ENCODE data around the gene XYLT1. TPM values are rescaled to one million over a fixed set of nuclear protein-coding genes. Genes with fewer than 3 reads are reported as not detected.

Gene XYLT1
- polyA plus RNA-seq, 1 of the 3 experiments (the other 2 are of a cell fraction): 17.6 TPM

GRCh38 chr16:17444658-17445057 is 26.1 kb downstream of the XYLT1 start:
- ChIA-PET POLR2A (no interaction called here), CTCF (interaction anchor here (1.1 to 1.3 kb wide), 2 partner anchors 10 to 11 kb away, joined by 3 to 5 read pairs; no protein-coding TSS in a partner anchor)
- peaks cover 46% of the 10 kb centered on the region for H3F3A ChIP-seq (replicated peaks; ENCODE audit: insufficient read depth)
- H3K27ac ChIP-seq (ENCODE audit: low read depth in 2 of 2, low read length in 1 of 2): no peak overlapping the region
- H3K4me1 ChIP-seq (ENCODE audit: control insufficient read depth in 1 of 2, insufficient read depth in 2 of 2, low read depth in 1 of 2, low read length in 1 of 2): peaks cover 0 to 15% of the 10 kb centered on the region in 2 experiments; a peak in 1 of 4 replicates
- H3K9me3 ChIP-seq: no peaks in the 10 kb centered on the region
- peaks cover 3 to 60% of the 10 kb centered on the region in 2 experiments for H3K36me3 ChIP-seq (replicated peaks in 1 of 2; ENCODE audit: control insufficient read depth in 1 of 2, insufficient read depth in 2 of 2, low read length in 1 of 2)
- no peak overlapping the region for H3K4me3 ChIP-seq (ENCODE audit: low read depth in 2 of 2, low read length in 1 of 2)
- peaks cover 99% of the 10 kb centered on the region for H4K20me1 ChIP-seq (ENCODE audit: insufficient read depth)
- H3K79me2 ChIP-seq (ENCODE audit: insufficient read depth): peaks cover 99% of the 10 kb centered on the region
- H3K9me2 ChIP-seq: no peaks in the 10 kb centered on the region
- TF ChIP-seq PBX3 (IDR thresholded peaks at IDR 0.05) (no peak), ELF1 (IDR thresholded peaks at IDR 0.05) (no peak), RXRA (IDR thresholded peaks at IDR 0.05; ENCODE audit: borderline replicate concordance, low read depth) (no peak)
- H3K9ac ChIP-seq: no peak overlapping the region
- 95% methylated on average over 1 of the region's 1 CpG for WGBS (ENCODE audit: low lambda C conversion rate)
- no peaks in the 10 kb centered on the region for H3K27me3 ChIP-seq (ENCODE audit: insufficient read depth)
- no peak overlapping the region for H2AFZ ChIP-seq (ENCODE audit: low read depth)
- no peak overlapping the region for H3K4me2 ChIP-seq
- no peak for DNase-seq

- TF ChIP-seq MEF2A (IDR thresholded peaks at IDR 0.05; ENCODE audit: borderline replicate concordance, low read depth): no peak
- no peak for TF ChIP-seq GABPA (IDR thresholded peaks at IDR 0.05; ENCODE audit: low read depth)
- no peak for TF ChIP-seq FOXJ3 (CRISPR knock-in tag; IDR thresholded peaks at IDR 0.05)
- no peak for TF ChIP-seq SIN3A (IDR thresholded peaks at IDR 0.05; ENCODE audit: borderline replicate concordance, low read depth, low read length)
- TF ChIP-seq RXRA (IDR thresholded peaks at IDR 0.05; ENCODE audit: borderline replicate concordance, low read depth): no peak
- TF ChIP-seq ELF1 (IDR thresholded peaks at IDR 0.05): no peak
- no peak for TF ChIP-seq JUND (IDR thresholded peaks at IDR 0.05)
- TF ChIP-seq GATA2 (CRISPR knock-in tag; IDR thresholded peaks at IDR 0.05): no peak
- no peak for TF ChIP-seq SMC3 (IDR thresholded peaks at IDR 0.05; ENCODE audit: low read depth, low read length)
- no peak for TF ChIP-seq USF2 (IDR thresholded peaks at IDR 0.05; ENCODE audit: borderline replicate concordance, low read depth, low read length)
- TF ChIP-seq POLR2AphosphoS5 (IDR thresholded peaks at IDR 0.05; ENCODE audit: low read depth, low read length): no peak
- no peak for TF ChIP-seq IRF3 (IDR thresholded peaks at IDR 0.05; ENCODE audit: low read depth, low read length)
- no peak for TF ChIP-seq EP300 (IDR thresholded peaks at IDR 0.05; ENCODE audit: borderline replicate concordance in 1 of 2, low read depth in 1 of 2, low read length in 1 of 2)
- TF ChIP-seq TEAD4 (IDR thresholded peaks at IDR 0.05; ENCODE audit: borderline replicate concordance, insufficient read depth): no peak
- TF ChIP-seq ZBTB33 (IDR thresholded peaks at IDR 0.05; ENCODE audit: borderline replicate concordance, low read depth): no peak
- no peak for TF ChIP-seq MXI1 (IDR thresholded peaks at IDR 0.05; ENCODE audit: low read depth, low read length)
- TF ChIP-seq FOSL2 (IDR thresholded peaks at IDR 0.05; ENCODE audit: borderline replicate concordance, low read depth): no peak
- TF ChIP-seq TAF1 (IDR thresholded peaks at IDR 0.05; ENCODE audit: borderline replicate concordance, low read depth, low read length): no peak
- TF ChIP-seq YY1 (IDR thresholded peaks at IDR 0.05; ENCODE audit: low read depth): no peak
- TF ChIP-seq FOXM1 (IDR thresholded peaks at IDR 0.05; ENCODE audit: low read depth): no peak
- Histone ChIP-seq H3K4me1 (ENCODE audit: control insufficient read depth in 1 of 2, insufficient read depth in 2 of 2, low read depth in 1 of 2, low read length in 1 of 2) (peaks cover 0 to 3% of the 10 kb centered on the region in 2 experiments; a peak in 1 of 4 replicates), H3K36me3 (replicated peaks in 1 of 2; ENCODE audit: control insufficient read depth in 1 of 2, insufficient read depth in 2 of 2, low read length in 1 of 2) (peaks cover 0 to 54% of the 10 kb centered on the region in 2 experiments), H4K20me1 (ENCODE audit: insufficient read depth) (peaks cover 99% of the 10 kb centered on the region), H3K4me2 (no peak overlapping the region), H3K9me3 (no peaks in the 10 kb centered on the region), H3K27me3 (ENCODE audit: insufficient read depth) (no peaks in the 10 kb centered on the region), H3K9ac (no peak overlapping the region), H3K79me2 (ENCODE audit: insufficient read depth) (peaks cover 100% of the 10 kb centered on the region), H3F3A (replicated peaks; ENCODE audit: insufficient read depth) (peaks cover 42% of the 10 kb centered on the region), H3K9me2 (no peaks in the 10 kb centered on the region), H3K4me3 (ENCODE audit: low read depth in 2 of 2, low read length in 1 of 2) (no peak overlapping the region), H3K27ac (ENCODE audit: low read depth in 2 of 2, low read length in 1 of 2) (no peak overlapping the region), H2AFZ (ENCODE audit: low read depth) (no peak overlapping the region)
- 82% methylated on average over 4 of the region's 4 CpGs for WGBS (ENCODE audit: low lambda C conversion rate)
- POLR2A ChIA-PET: no interaction called here
- CTCF ChIA-PET: interaction anchor here (1.2 kb wide), 1 partner anchor 18 kb away, joined by 3 read pairs; no protein-coding TSS in a partner anchor
- no peak for DNase-seq
Measured at GRCh38 chr16:17440131-17440530, 30.6 kb downstream of the XYLT1 start.

Data from SK-N-SH (cell line).